GM19240 (cell line): ENCODE measurements around the gene RASSF3.

ENCODE experiments used
- DNase-seq: peaks from one replicate; pipeline ENCODE4 v3.0.0; 2011; ENCODE audit warnings: low spot score; ENCODE audit not compliant: insufficient read length

The RASSF3 gene

GRCh38 chr12:64669270-64669842 lies 59.1 kb downstream of the RASSF3 start:
- no peak for DNase-seq

DNA sequence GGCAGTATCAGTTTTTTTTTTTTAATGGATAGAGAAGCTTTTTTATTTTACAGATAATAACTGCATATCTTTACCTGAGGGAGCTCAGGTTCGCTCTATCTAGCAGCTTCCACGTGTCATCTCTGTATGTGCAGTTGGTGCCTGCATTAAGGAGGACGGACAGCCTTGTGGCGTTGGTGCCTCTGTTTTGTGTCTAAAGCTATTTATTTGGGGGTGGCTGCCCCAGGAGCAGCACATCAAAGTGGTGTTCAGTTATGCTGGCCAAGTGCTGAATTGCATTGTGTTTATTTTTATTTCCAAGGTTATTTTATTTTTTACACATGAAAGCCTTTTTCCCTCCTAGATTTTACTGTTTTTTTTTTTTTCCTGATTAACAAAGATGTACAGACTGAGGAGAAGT lies 59.7 kb downstream of the RASSF3 start:
- no peak for DNase-seq

DNA sequence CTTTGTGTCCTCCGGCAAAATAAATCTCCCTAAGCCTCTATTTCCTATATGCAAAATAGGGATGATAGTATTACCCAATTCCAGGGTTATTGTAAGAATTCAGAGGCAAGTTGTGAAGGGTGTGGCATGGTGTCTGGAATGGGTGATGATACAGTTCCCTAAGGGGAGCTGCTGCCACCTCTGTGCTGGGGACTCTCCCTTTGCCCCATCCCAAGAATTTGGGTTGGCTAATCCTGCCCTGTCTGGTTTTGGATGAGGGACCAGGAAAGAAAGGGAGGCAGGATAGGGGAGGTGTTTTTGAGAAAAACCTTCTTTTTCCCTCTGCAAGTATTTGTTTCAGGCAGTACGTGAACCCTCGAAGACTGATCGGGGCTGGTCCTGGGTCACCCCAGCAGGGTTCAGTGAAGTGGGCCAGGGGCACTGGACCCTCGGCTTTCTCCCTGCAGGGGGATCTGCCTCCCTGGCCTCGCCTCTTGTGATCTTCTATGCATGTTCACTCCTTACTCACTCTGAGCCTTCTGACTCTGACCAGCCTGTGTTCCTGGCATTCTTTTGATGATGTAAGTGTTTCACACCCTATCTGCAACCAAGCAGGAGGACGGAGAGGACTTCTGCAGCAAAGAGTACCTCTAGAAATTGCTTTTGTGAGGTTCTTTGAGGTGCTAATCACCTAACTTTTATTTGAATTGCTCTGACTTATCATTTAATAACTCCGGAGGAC lies 60.8 kb downstream of the RASSF3 start:
- DNase-seq = no peak

GRCh38 chr12:64671681-64672080 lies 61.4 kb downstream of the RASSF3 start:
- no peak for DNase-seq

- no peak for DNase-seq
These were observed 62.7 kb downstream of the RASSF3 start for GRCh38 chr12:64672925-64673409.

DNA sequence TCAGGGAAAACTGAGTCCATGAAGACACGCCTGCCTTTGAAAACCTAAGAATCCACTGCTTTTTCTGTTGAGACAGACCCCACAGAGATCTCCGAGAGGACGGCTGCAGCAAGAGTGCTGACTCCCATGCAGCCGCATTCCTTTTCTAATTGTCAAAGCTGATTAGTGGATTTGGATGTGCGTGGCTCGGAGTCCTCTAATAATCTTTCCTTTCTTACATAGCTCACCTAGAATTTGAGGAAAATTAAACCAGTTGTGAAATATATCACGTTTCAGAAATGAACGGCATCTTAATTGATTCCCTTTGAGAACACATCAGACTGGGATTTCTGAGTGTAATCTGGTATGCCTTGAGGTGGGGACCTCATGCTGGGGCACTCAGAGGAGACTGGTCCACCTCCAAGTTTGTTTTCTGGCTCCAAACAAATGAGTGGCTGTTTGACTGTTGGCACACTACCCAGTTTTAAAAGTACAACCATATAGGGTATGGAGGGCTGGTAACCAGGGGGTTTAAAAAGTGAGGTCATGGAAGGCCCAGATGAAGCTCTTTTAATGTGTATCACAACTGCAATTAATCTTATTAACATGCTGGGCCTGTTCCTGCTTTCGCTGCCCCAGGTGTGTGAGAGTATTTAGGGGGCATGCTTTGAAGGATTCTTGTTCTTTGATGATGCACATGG lies 63.3 kb downstream of the RASSF3 start:
- no peak for DNase-seq

- no peak for DNase-seq
These were observed 64.2 kb downstream of the RASSF3 start for GRCh38 chr12:64674367-64674922.

DNA sequence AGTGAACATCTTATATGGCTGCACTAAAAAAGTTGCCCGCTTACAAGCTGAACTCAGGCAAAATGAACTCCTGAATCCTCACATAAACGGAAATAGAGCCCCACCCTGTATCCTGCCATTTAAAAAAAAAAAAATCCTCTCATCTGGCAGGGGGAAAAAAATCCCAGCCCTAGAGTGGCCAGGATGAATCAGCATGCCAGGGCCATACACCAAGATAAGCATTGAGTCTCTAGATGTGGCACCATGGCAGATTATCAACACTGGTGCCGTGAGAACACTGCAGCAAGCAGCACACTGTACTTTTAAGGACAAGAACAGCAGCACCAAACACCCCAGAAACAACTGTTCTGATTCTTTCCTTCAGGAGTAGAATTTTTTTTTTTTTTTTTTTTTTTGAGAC lies 65.5 kb downstream of the RASSF3 start:
- no peak for DNase-seq

- no peak for DNase-seq
These were observed 68.0 kb downstream of the RASSF3 start for GRCh38 chr12:64678248-64678647.

- DNase-seq = no peak
These were observed 68.5 kb downstream of the RASSF3 start for GRCh38 chr12:64678835-64679234.

DNA sequence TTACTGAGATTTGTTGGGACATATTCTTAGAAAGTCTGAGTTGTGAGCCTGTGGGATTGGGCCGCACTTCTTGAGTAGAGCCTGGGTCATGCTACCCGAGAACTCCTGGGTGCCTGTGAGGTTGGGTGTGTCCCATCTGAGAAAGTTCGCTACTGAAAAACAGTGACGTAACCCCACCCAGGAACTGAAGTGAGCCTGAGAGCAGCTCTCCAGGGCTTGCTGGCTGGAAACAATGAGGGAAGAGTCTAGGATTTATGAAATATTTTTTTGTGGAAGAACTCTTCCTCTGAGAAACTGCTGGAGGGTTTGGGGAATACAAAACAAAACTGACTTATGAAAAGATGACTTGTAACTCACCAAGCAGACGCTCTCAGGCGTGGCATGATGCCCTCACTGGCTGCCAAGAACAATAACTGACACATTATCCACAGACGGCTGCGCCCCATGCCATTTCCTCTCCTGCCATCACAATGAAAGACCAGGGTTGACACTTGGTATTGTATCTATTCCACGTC lies 69.2 kb downstream of the RASSF3 start:
- no peak for DNase-seq

- DNase-seq = no peak
These were observed 69.9 kb downstream of the RASSF3 start for GRCh38 chr12:64680235-64680634.

GRCh38 chr12:64681200-64682052 lies 71.1 kb downstream of the RASSF3 start:
- DNase-seq = no peak

DNA sequence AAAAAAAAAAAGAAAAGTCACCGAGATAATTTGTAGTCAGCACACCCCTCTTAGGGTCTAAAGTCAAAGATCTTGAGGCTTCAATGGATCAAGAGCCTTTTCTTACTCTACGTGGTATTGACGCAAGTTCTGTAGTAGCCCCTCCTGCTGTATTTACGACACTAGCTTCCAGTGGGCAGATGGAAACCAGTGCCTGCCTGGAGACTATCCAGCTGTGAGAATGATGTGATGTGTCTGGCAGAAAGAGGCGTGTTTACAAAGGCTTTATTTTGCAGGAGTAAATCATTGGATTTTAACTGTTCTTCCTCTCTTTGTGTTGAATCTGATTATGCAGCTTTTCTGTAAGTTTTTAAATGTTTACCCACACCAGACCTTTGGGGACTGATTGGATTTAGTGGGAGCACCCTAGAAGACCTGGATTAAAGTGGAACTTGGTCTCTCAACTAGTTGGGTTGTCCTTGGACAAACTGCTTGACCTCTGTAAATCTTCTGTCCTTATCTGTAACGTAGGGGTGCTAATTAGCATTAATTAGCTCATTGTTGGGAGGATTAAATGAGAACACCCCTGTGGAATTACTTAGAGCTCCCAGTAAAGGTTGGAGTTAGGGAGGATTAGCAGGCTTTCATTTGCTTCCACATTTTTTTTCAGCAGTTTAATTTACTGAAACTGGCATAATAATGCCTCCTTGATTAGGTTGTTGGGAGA lies 72.4 kb downstream of the RASSF3 start:
- no peak for DNase-seq

- no peak for DNase-seq
These were observed 73.7 kb downstream of the RASSF3 start for GRCh38 chr12:64683816-64684543.

DNA sequence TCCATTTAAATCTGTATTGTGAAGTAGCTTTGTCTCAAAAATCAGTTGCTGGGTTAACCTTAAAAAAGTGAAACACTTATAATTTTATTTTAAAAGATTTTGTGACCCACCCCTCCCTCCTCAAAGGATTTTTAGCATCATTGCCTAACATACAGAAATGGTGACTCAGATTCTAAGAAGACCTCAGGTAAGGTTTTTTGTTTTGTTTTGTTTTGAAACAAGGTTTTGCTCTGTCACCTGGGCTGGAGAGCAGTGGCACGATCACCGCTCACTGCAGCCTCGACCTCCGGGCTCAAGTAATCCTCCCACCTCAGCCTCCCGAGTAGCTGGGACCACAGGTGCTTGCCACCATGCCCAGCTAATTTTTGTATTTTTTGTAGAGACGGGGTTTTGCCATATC lies 74.8 kb downstream of the RASSF3 start:
- no peak for DNase-seq

DNA sequence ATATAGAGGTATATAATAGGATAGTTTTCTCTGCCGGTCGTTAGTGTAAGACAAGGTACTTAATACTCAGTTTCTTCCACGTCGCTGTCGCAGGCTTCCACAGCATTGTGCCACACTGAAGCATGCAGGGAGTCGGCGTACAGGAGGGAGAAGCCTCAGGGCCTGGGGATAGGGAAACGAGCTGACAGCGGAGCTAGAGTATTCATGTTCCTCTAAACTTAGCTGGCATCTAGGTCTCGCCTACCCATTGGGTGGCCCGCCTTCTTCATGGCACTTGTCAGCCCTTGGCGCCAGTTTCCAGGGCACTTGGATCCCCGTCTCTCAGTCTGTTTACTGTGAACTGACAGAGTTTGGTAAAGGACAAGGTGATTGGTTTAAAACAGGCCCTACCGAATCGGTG lies 75.3 kb downstream of the RASSF3 start:
- no peak for DNase-seq

DNA sequence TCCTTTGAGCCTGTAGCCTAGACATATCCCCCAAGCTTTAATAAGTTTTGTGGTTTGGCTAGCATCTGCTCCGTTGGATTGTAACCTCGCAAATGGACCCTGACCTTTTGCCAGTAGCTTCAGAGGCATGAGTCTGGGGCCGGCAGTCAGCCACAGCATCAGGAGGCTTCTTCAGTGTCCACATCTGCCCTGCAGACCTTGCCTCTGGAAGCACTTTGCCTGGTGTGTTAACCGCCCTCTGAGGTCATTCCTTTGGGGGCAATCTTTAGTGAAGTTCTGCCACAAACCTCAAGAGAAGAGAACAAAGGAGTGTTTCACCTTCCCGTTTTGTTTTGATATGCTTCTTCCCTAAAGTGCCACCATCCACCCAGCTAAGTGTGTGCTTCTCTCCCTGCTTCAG lies 77.5 kb downstream of the RASSF3 start:
- no peak for DNase-seq

DNA sequence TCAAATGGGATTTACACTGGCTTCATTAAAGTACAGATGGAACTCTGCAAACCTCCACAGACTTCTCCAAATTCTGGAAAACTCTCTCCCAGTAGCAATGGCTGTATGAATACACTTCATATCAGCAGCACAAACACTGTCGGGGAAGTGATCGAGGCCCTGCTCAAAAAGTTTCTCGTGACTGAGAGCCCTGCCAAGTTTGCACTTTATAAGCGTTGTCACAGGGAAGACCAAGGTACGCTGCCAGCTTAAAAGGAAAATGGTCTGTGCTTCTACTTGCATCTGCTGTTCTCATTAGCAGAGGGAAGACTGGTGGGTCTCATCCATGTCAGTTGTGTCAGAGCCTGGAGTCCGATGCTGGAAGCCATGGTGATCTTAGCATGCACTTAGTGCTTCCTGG lies 77.9 kb downstream of the RASSF3 start:
- DNase-seq = no peak

GRCh38 chr12:64688715-64689114 lies 78.4 kb downstream of the RASSF3 start:
- no peak for DNase-seq
